Stimulated activated CD4-positive, alpha-beta T cell treated with anti-CD3 and anti-CD28 coated beads, Interleukin-1b, Interleukin-23, amount 100 ng/mL, for 24 hours (primary cell): Measurements from ENCODE around the gene COL23A1.

Source experiments
- DNase-seq, 4 experiments: peaks; one replicate each; pipeline ENCODE4 v3.0.0-alpha.2; 2020; ENCODE audit warnings: low read depth in 4 of 4, low spot score in 1 of 4

Gene COL23A1

GRCh38 chr5:178535299-178536175 lies 54.7 kb downstream of the COL23A1 start:
- no peak for DNase-seq

- no peak for DNase-seq
Observed at GRCh38 chr5:178533136-178533535, 57.1 kb downstream of the COL23A1 start.

- no peak for DNase-seq
Observed at GRCh38 chr5:178532666-178533065, 57.5 kb downstream of the COL23A1 start.

DNA sequence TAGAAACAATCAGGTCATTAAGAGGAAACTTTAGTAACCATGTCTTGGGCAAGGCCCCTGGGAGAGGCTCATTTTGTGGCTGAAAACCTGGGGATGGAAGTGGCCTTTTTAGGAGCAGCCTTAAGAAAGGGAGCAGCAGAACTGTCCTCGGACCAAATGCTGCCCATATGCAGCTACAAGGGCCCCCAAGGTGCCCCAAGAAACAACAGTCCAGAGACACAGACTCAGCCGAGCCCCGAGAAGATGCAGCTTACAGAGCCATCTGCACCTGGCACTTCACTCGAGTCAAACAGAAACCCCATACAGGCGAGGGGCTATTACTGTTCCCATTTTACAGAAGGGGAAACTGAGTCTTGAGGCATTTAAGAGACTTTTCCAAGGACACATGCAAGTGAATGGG lies 58.0 kb downstream of the COL23A1 start:
- DNase-seq: no peak

DNA sequence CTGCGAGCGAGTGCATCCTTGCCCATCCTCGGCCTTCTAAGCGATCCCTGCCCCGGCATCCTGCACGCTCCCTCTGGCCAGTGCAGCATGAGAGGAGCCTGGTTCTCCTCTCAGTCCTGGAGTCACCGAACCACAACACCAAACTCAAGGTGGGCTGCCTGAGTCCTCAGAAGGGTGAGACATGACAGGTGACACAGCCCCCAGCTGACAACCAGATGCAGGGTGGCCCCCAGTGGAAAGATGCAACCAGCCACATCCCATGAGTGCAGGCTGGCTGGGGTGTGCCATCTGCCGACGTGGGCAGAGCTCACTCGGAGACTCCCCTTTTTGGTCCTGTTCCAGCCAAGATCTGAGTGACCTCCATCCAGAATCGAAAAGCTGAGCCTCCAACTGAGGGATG lies 58.4 kb downstream of the COL23A1 start:
- DNase-seq: no peak

DNA sequence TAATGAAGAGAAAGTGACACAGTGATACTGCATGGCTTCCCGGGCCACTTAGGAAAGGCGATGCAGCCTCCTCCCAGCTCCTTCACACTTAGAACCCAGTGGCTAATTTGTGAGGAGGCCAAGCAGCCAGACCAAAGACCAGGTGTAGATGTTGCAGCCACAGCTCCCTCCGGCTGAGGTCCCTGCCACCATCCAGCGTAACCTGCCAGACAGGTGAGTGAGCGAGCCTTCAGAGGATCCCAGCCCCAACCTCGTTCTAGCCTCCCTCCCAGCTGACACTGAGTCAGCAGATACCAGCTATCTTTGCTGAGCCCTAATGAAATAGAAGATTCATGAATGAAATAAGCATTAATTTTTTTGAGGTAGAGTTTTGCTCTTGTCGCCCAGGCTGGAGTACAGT lies 59.7 kb downstream of the COL23A1 start:
- no peak for DNase-seq

GRCh38 chr5:178529080-178529479 lies 61.1 kb downstream of the COL23A1 start:
- no peak for DNase-seq

GRCh38 chr5:178527458-178528307 lies 62.5 kb downstream of the COL23A1 start:
- no peak for DNase-seq

DNA sequence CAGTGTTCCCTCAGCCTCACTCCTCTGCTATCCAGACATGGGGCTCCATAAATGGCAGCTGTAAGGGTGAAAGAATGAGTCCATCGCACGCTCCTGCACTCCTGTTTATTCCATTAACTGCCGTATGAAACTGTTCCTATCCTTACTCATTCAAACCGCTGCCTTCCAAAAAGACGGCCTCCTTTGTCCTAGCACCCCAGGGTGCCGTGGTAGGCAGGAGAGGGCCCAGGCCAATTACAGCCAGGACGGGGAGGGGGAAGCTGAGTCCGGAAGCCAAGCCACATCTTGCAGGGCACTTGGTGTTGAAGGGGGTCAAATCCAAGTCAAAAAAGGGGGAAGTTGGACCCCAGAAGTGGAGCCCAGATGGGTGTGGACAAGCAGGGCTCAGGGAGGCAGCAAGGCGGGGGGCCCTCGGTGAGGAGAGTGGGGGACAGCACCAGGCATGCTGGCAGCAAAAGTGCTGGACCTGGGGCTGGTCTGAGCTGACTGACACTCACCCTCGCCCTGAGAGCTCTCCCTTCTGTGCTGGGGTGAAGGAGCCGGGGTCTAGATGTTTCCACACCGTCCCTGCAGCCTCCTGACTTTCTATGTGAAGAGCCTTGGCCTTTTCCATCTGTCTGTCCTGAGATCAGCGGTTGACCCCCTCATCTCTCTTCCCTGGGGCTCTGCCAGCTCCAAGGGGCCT lies 63.3 kb downstream of the COL23A1 start:
- DNase-seq: no peak

- no peak for DNase-seq
Observed at GRCh38 chr5:178525906-178526732, 64.1 kb downstream of the COL23A1 start.

DNA sequence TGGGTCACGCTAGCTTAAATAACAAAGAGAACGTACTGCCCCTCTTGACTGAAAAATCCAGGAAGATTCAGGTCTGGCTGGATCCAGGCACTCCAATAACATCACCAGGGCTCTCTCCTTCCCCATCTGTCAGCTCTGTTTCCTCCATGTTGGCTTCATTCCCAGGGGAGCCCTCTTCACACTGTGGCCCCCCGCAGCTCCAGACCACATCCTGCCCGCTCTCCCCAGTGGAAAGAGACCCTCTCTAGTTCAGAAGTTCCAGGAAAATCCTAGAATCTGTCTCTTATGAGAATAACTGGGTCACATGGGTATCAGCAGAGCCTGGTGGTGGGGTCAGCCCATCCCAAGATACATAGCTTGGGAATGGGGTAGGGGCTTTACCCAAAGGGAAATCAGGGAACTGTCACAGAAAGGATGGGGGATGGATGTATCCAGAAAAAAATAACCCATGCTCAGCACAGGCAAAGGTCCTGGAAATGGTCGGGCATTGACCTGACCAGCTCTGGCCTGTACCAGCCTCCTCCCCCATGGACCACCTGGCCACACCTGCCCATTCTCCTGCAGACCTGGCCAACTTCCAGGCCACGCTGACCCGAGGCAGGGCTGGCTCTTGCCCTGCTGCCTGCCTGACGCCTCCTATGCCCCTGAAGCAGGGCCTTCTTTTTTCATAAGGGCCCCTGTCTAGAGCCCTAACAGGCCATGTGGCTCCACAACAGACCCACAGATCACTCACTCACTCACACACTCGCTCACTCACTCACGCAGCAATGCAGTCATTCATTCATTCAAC lies 65.9 kb downstream of the COL23A1 start:
- DNase-seq: no peak

GRCh38 chr5:178522361-178522760 lies 67.8 kb downstream of the COL23A1 start:
- DNase-seq: no peak

DNA sequence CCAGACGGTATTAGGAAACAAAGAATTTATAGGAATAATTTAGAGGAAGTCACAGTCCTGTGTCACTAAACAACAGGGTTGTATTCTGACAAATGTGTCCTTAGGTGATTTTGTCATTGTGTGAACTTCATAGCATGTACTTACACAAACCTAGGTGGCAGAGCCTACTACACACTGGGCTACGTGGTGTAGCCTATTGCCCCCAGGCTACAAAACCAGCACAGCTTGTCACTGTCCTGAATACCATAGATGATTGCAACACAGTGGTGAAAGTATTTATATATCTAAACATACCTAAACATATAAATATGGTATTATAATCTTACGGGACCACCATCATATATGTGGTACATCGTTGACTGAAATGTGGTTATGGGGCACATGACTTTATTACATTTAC lies 69.3 kb downstream of the COL23A1 start:
- DNase-seq: no peak

DNA sequence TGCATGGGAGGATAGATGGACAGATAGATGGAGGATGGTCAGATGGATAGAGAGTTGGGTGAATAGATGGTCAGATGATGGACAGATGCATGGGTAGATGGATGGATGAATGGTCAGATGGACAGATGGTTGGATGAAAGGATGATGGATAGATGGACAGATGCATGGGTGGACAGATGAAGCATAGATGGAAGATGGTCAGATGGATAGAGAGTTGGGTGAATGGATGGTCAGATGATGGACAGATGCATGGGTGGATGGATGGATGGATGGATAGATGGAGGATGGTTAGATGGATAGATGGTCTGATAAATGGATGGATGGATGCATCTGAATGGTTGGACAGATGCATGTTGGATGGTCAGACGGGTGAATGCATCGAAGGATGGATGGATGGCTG lies 70.4 kb downstream of the COL23A1 start:
- DNase-seq: no peak

DNA sequence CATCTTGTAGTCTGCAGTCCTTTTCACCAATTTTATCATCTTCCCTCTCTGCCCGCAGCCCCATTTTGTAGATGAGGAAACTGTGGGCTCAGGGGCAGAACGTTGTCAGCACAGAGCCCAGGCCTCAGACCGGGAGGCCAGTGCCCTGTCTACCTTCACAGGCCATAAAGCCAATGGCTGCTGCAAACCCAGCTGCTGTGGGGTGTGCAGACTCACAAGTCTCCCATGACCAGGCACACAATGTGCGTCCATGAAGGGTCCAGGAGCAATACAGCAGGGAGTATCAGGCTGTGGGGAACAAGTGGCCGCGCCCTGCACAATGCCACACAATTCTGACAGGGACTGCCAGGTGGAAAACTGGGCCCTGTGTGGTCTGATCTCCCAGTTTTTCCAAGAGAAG lies 71.0 kb downstream of the COL23A1 start:
- DNase-seq: no peak

DNA sequence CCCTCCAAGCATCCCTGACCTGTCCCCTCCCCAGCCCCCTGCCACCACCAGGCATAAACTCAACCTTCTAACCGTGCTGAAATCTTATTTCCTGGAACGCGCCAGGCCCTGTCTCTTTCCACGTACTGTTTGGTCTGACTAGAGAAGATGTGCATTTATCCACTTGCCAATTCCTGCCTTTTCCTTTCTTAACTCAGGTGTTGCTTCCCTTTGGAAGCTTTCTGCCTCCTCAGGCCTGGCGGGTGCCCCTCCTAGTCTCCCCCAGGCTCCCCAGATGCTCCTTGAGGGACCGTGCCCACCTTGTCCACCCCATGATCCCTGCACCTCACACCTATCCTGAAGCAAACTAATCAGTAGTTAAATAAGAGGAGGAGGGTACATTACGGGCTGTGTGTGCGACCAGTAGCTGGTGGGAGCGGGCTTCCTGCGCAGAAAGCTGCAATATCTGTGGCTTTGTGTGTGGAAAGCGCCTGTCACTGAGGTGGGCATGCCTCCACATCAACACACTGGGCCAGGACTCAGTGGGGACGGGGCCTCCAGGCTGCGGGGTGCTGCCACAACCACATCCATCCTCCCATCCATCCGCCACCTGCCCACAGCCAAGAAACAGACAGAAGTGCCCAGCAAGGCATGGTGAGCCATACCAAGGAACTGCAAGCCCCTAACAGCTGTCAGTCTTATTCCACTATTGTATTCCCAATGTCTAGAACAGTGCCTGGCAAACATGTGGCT lies 73.5 kb downstream of the COL23A1 start:
- DNase-seq: no peak

- no peak for DNase-seq
Observed at GRCh38 chr5:178515776-178516503, 74.3 kb downstream of the COL23A1 start.

GRCh38 chr5:178514851-178515418 lies 75.3 kb downstream of the COL23A1 start:
- DNase-seq: no peak
